Upper lobe of left lung (tissue), 6 donors: Measurements from ENCODE around the gene ILK. TPM values are rescaled to one million over a fixed set of nuclear protein-coding genes. Genes with fewer than 3 reads are reported as not detected.

Source experiments
- ATAC-seq, 2 donors: fragments of 200-7000 bp; cut with Tn5 transposase; one replicate each; pipeline ENCODE4 v1.9.1; 2022; ENCODE audit warnings: mild to moderate bottlenecking in 2 of 2, moderate library complexity in 2 of 2; ENCODE audit not compliant: low FRiP score in 2 of 2
- DNase-seq, 2 donors: peaks; one replicate each; pipeline ENCODE4 v3.0.0-alpha.2; 2019 to 2020
- H3K27ac ChIP-seq, 4 donors: fragments of 200-600 bp; sonication (generic); one replicate each; pipeline ENCODE4 v1.5.1; 2016 to 2019
- H3K27me3 ChIP-seq, 4 donors: fragments of 200-600 bp; sonication (generic); one replicate each; pipeline ENCODE4 v1.5.1; 2017 to 2019
- H3K36me3 ChIP-seq, 4 donors: fragments of 200-600 bp; sonication (generic); one replicate each; pipeline ENCODE4 v1.5.1; 2016 to 2019
- H3K4me1 ChIP-seq, 4 donors: fragments of 200-600 bp; sonication (generic); one replicate each; pipeline ENCODE4 v1.5.1; 2018 to 2019
- H3K4me3 ChIP-seq, 4 donors: fragments of 200-600 bp; sonication (generic); one replicate each; pipeline ENCODE4 v1.5.1; 2017 to 2019; ENCODE audit warnings: mild to moderate bottlenecking in 2 of 4, moderate library complexity in 1 of 4
- H3K9me3 ChIP-seq, 4 donors: fragments of 200-600 bp; sonication (generic); one replicate each; pipeline ENCODE4 v1.5.1; 2018 to 2019
- CTCF ChIP-seq, 6 experiments: fragments of 450-650 bp in 4 of 6; fragments of 200-600 bp in 2 of 6; sonication (generic) in 2 of 6; IDR thresholded peaks; one replicate each; pipeline ENCODE4 v1.5.1; 2016 to 2019; ENCODE audit warnings: antibody characterized with exemption in 6 of 6
- EP300 ChIP-seq, 4 donors: sonication (generic); formaldehyde crosslinking; IDR thresholded peaks; one replicate each; pipeline ENCODE4 v1.5.1; 2017; ENCODE audit warnings: antibody characterized with exemption in 4 of 4, control low read depth in 2 of 4
- POLR2A ChIP-seq, 4 donors: fragments of 450-650 bp; IDR thresholded peaks; one replicate each; pipeline ENCODE4 v1.5.1; 2016 to 2017; ENCODE audit warnings: antibody characterized with exemption in 4 of 4, mild to moderate bottlenecking in 2 of 4
- POLR2AphosphoS5 ChIP-seq, 2 donors: sonication (generic); formaldehyde crosslinking; IDR thresholded peaks; one replicate each; pipeline ENCODE4 v1.5.1; 2017; ENCODE audit warnings: antibody characterized with exemption in 2 of 2
- WGBS, 2 donors: methylation state at CpG; one replicate each; pipeline ENCODE4 v1.1.5; 2017 to 2018; 5-methylcytosine and 5-hydroxymethylcytosine counted together
- total RNA-seq, 6 donors: library from RNA; depleted of rRNA in 4 of 6; stranded (reverse); fragments of >200 nt in 4 of 6; gene quantifications; one replicate each; pipeline versions ENCODE4 v1.1.0 to v1.2.1, GENCODE V29; 2016 to 2021
- donor health status: DM: no; HTN: no; CAD: no; lungs with moderate emphysema.
- donor health status: DM: no; HTN: yes; CAD: no; lungs with severe emphysema.

Gene ILK
- total RNA-seq, 6 donors from 2014 or later, result 130 to 191 (median 146) TPM

GRCh38 chr11:6654281-6655019 is 50.9 kb downstream of the ILK start:
- peak in 1 of 2 donors; percentile 19 for DNase-seq
- 50 to 55% methylated on average over 9 of the region's 9 CpGs for WGBS, 2 donors
- no peaks in the 10 kb centered on the region for H3K36me3 ChIP-seq
- peak in 1 of 2 donors; percentile 34 for ATAC-seq
- peaks cover 6 to 11% (median 9%) of the 10 kb centered on the region in 4 donors for H3K4me1 ChIP-seq
- H3K4me3 ChIP-seq, result peak overlapping the region in 3 of 4 donors; percentile 47 to 53 (median 50)
- TF ChIP-seq POLR2AphosphoS5 (IDR thresholded peaks at IDR 0.05) (no peak), EP300 (IDR thresholded peaks at IDR 0.05) (no peak)
- H3K27ac ChIP-seq, result peak overlapping the region; percentile 59 to 86 (median 68)
- peaks cover 0 to 4% (median 0%) of the 10 kb centered on the region in 4 donors for H3K27me3 ChIP-seq
- H3K9me3 ChIP-seq, result no peaks in the 10 kb centered on the region

DNA sequence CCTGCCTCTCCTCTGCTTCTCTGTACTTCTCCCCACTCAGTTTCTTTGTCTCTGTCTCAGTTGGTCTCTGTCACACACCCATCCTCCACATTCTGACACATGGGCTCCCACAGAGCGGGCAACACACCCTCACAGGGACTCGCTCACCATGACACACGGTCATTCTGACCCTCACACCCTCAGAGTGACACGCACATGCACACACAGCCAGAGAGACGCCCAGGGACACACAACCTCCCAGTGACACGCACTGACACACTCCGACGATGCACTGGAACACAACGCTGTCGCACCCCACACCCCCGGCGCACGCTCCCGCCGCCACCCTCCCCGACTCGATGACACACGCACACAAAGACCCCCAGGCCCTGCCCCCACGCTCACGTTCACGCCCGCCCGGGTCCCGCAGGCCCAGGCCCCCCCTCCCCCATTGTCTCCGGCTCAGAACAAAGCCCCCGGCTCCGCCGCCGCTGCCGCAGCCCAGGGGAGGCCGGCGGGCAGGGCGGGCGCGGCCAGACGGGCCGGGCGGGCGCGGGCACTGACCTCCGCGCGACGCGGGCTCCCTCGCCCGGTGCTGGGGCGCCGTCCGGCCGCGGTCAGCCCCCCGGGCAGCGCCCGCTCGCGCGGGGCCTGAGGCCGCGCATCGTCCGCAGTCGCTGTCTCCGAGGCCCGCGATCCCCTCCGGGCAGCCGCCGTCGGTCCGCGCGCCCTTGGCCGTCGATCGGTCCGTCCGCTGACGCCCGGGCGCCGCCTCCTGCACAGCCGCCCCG is 51.6 kb downstream of the ILK start:
- Histone ChIP-seq H3K4me1 (peaks cover 6 to 11% (median 9%) of the 10 kb centered on the region in 4 donors), H3K4me3 (peak overlapping the region; percentile 28 to 53 (median 48)), H3K27ac (peak overlapping the region; percentile 66 to 86 (median 77)), H3K27me3 (peaks cover 0 to 4% (median 0%) of the 10 kb centered on the region in 4 donors), H3K36me3 (no peaks in the 10 kb centered on the region), H3K9me3 (no peaks in the 10 kb centered on the region)
- WGBS, 2 donors, result 6 to 7% methylated on average over 12 to 45 of the region's 84 CpGs
- ATAC-seq (peak; percentile 38 to 67), DNase-seq (peak in 1 of 2 donors; percentile 88)
- peak in 1 of 6 experiments; percentile 16 for TF ChIP-seq CTCF (IDR thresholded peaks at IDR 0.05)
- TF ChIP-seq POLR2AphosphoS5 (IDR thresholded peaks at IDR 0.05), result no peak

DNA sequence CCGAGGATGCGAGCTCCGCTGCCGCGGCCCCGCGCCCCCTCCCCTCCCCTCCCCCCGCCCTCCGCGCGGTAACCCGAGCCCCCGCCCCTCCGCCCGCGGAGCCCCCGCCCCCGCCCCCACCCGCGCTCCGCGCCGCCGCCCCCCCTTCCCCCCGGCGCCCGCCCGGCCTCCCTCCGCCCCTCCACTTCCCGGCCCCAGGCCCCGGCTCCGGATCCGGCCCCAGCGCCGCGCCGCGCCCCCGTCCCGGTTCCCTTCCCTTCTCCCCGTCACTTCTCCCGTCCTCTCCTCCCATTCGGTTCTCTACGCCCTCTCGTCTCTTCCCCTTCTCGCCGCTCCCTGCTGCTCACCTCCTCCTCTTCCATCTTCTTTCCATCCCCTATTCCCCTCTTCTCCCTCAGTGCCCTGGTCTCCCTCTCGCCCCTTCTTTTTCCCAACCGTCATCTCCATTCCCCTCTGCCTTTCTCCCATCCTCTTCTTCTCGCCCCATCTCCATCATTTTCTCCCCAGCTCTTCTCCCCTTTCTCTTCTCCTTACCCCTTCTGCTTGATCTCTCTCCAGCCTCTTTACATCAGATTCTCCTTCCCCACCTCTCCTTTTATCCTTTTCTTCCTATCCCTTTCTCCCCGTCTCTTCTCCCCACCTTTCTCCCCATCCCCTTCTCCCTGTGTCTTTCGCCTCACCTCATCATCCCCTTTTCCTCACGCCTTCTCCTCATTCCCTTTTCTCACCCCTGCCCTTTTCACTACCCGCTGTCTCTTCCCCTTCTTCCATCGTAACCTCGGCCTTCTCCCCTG is 52.4 kb downstream of the ILK start, which contains the start of gene DCHS1:
Gene DCHS1 (minus strand): TSS at position 20 of the 794 bp plus-strand sequence. CDS start 14,196 bp downstream, outside the sequence.
- peak in 1 of 2 donors; percentile 84 for ATAC-seq
- 14 to 22% methylated on average over 16 to 25 of the region's 56 CpGs for WGBS, 2 donors

GRCh38 chr11:6656584-6656915 is 53.0 kb downstream of the ILK start:
- Histone ChIP-seq H3K27ac (peak overlapping the region in 2 of 4 donors; percentile 85 to 86), H3K9me3 (no peaks in the 10 kb centered on the region), H3K4me1 (peaks cover 6 to 11% (median 9%) of the 10 kb centered on the region in 4 donors), H3K36me3 (no peaks in the 10 kb centered on the region), H3K4me3 (no peak overlapping the region), H3K27me3 (peaks cover 0 to 4% (median 0%) of the 10 kb centered on the region in 4 donors)
- WGBS, 2 donors, result 63 to 69% methylated on average over 4 of the region's 4 CpGs
- ATAC-seq (no peak), DNase-seq (no peak)
- TF ChIP-seq POLR2A (IDR thresholded peaks at IDR 0.05), result no peak
- no peak for TF ChIP-seq EP300 (IDR thresholded peaks at IDR 0.05)
- no peak for TF ChIP-seq POLR2AphosphoS5 (IDR thresholded peaks at IDR 0.05)
- no peak for TF ChIP-seq CTCF (IDR thresholded peaks at IDR 0.05)

More for the DNA sequence above, 52.4 kb downstream of the ILK start, which contains the start of gene DCHS1:
- Histone ChIP-seq H3K4me1 (peaks cover 6 to 11% (median 9%) of the 10 kb centered on the region in 4 donors), H3K27me3 (peaks cover 0 to 4% (median 0%) of the 10 kb centered on the region in 4 donors), H3K27ac (peak within 1 kb of the TSS; percentile 66 to 86 (median 77)), H3K9me3 (no peaks in the 10 kb centered on the region), H3K4me3 (peak within 1 kb of the TSS; percentile 28 to 53 (median 48)), H3K36me3 (no peaks in the 10 kb centered on the region)
- peak in 1 of 2 donors; percentile 90 for DNase-seq
- TF ChIP-seq POLR2AphosphoS5 (IDR thresholded peaks at IDR 0.05), result peak in 1 of 2 donors; percentile 23
- TF ChIP-seq CTCF (IDR thresholded peaks at IDR 0.05), result no peak
